GM10248 (cell line): Measurements from ENCODE around the gene AKT3.

Experiments
- CTCF ChIA-PET: fragments of 300-600 bp; sonication (Branson Sonifier 250); formaldehyde crosslinking; extraction: SDS; loops from one replicate; lab custom pipeline; 2021; ENCODE audit warnings: antibody characterized with exemption; lab: Yijun Ruan, JAX
- POLR2A ChIA-PET: fragments of 350-650 bp; sonication (Branson Sonifier 250); formaldehyde crosslinking; extraction: SDS; loops from one replicate; lab custom pipeline; 2020; ENCODE audit warnings: antibody characterized with exemption; lab: Yijun Ruan, JAX
- DNase-seq: peaks from one replicate; pipeline ENCODE4 v3.0.0; 2012; ENCODE audit errors: extremely low spot score
- CTCF ChIP-seq: IDR thresholded peaks from 2 replicates; pipeline ENCODE4 v1.5.1; 2012; ENCODE audit warnings: mild to moderate bottlenecking, low read depth; ENCODE audit errors: extremely low read depth, missing control alignments, control extremely low read depth

Gene AKT3

GRCh38 chr1:243564814-243565213 lies 285.2 kb downstream of the AKT3 start:
- ChIA-PET POLR2A (no interaction called here), CTCF (no interaction called here)
- no peak for DNase-seq
- TF ChIP-seq CTCF = no peak

GRCh38 chr1:243563732-243564131 lies 286.3 kb downstream of the AKT3 start:
- ChIA-PET POLR2A (no interaction called here), CTCF (interaction anchor here (1.5 to 2.0 kb wide), 2 partner anchors 17 to 18 kb away, joined by 3 to 5 read pairs; no protein-coding TSS in a partner anchor)
- no peak for DNase-seq
- TF ChIP-seq CTCF = no peak

- ChIA-PET CTCF (interaction anchor here (0.7 to 2.0 kb wide), 3 partner anchors 17 to 26 kb away, joined by 3 to 5 read pairs (median 3); no protein-coding TSS in a partner anchor), POLR2A (no interaction called here)
- TF ChIP-seq CTCF = no peak
- DNase-seq = no peak
Measured at GRCh38 chr1:243562473-243562872, 287.6 kb downstream of the AKT3 start.

GRCh38 chr1:243561588-243562319 lies 288.3 kb downstream of the AKT3 start:
- CTCF ChIA-PET = interaction anchor here (0.7 to 1.0 kb wide), 2 partner anchors 10 to 25 kb away, joined by 3 read pairs; no protein-coding TSS in a partner anchor
- TF ChIP-seq CTCF = no peak
- POLR2A ChIA-PET = no interaction called here
- DNase-seq = no peak

- DNase-seq = no peak
- POLR2A ChIA-PET = no interaction called here
- TF ChIP-seq CTCF = no peak
- CTCF ChIA-PET = no interaction called here
Measured at GRCh38 chr1:243559575-243560162, 290.4 kb downstream of the AKT3 start.

- TF ChIP-seq CTCF = no peak
- ChIA-PET CTCF (interaction anchor here (0.9 to 1.4 kb wide), 2 partner anchors 9 to 11 kb away, joined by 4 read pairs; no protein-coding TSS in a partner anchor), POLR2A (no interaction called here)
- no peak for DNase-seq
Measured at GRCh38 chr1:243558576-243558975, 291.5 kb downstream of the AKT3 start.
